ENCODE data around the gene NR3C1. TPM values are rescaled to one million over a fixed set of nuclear protein-coding genes. Genes with fewer than 3 reads are reported as not detected.

The NR3C1 gene
- total RNA-seq, 1 donor from 2014 or later: 57.8 TPM

DNA sequence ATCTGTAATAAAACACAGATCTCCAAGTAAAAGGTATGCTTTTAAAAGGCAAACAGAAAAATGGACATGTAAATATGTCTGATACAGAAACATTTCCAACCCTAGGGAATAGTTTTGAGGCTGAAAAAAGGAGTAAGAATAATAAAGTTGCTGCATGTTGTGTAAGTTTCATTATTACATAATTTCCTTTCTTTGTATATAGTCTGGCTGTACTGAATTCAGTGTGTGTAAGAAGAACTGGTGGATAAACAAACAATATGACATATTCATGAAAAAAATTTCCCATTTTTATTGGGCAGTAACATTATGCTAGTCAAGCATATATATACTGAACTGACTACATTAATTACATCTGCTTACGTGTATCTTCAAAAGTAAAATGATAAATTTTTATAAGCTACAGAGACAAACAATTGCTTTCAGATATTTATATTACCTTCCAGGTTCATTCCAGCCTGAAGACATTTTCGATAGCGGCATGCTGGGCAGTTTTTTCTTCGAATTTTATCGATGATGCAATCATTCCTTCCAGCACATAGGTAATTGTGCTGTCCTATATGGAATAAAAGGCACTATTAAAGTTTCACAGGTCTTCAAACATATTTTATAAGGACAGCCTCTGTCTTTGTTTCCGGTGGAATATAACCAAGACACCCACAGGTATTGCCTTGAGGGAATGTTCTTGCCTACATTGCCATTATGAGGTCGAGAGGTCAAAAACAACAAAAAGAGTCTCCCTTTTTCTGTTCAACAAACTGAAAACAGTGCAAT, 93.6 kb downstream of the NR3C1 start:
- DNase-seq (ENCODE audit: low spot score): no peak

DNA sequence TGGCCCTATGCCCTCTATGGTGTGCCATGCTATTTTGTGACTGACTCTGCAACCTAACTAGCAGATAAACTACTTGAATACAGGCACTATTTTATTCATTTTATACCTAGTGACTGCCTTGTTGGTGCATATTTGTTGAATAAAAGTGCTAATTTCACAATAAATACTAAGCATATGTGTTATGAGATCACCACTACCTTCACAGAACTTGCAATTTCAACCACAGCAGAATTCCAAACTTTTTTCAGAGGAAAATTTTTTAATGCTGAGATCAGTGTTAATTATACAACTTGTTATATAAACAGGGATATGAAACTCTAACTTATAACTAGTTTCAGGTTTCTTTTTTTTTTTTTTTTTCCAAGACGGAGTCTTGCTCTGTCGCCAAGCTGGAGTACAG, 94.8 kb downstream of the NR3C1 start:
- DNase-seq (ENCODE audit: low spot score): no peak

DNA sequence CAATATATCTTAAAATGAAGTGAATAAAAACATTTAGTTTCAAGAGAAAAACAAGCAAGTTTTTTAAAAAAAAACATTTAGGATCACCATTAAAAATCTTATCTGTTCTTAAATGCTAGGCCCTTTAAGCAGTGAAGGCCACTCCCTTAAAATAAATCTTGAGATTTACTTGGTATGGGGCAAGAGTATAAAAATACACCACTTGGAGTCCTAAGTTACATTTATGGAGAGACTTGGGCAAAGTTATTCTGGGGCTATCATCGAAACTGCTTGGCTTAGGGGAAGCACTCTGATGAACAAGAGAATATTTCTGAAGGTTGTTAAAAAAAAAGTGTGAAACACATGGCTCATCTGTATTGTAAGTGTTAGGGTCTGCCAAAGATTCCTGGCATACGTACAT, 97.4 kb downstream of the NR3C1 start:
- no peak for DNase-seq (ENCODE audit: low spot score)

DNA sequence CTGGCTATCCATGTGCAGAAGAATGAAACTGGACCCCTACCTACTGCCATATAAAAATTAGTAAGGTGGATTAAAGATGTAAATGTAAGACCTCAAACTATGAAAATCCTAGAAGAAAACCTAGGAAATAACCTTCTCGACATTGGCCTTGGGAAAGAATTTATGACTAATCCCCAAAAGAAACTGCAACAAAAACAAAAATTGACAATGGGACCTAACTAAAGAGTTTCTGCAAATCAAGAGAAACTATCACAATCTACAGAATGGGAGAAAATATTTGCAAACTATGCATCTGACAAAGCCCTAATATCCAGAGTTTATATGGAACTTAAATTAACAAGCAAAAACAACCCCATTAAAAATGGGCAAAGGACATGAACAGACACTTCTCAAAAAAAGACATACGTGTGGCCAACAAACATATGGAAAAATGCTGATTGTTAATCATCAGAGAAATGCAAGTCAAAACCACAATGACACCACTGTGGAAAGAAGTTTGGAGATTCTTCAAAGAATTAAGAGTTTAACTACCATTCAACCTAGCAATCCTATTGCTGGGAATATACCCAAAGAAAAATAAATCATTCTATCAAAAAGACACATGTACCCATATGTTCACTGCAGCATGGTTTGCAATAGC, 98.5 kb downstream of the NR3C1 start:
- no peak for DNase-seq (ENCODE audit: low spot score)

DNA sequence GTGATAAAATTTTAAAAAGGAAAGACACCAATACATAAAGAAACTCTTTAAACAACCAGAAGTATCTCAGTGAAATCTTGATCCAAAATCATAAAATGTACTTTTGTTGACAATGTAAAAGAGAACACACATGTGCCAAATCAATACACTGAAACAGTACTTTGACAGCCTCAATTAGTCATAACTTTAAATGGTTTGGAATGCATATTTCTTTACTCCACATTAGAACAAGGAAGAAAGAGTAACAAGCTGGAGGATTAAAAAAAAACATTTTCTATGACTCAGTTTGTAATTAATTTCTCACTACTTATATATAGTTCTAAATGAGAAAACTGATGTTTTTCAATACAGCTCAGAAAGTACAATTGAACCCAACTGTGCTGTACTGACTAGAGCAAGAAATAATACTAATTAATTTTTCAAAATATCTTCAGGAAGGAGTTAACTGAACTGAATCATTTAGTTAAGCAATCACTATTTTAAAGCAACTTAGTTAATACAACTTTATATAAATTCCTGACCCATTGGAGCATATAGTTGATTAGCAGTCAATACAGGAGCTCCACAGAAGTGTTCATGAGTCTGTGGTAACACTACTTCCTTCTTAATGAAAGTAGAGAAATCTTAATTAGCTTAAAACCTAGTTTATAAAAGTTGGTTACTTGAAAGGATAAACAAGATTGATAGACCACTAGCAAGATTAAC, 101.0 kb downstream of the NR3C1 start:
- no peak for DNase-seq (ENCODE audit: low spot score)

GRCh38 chr5:143297756-143298155, 105.7 kb downstream of the NR3C1 start:
- no peak for DNase-seq (ENCODE audit: low spot score)

DNA sequence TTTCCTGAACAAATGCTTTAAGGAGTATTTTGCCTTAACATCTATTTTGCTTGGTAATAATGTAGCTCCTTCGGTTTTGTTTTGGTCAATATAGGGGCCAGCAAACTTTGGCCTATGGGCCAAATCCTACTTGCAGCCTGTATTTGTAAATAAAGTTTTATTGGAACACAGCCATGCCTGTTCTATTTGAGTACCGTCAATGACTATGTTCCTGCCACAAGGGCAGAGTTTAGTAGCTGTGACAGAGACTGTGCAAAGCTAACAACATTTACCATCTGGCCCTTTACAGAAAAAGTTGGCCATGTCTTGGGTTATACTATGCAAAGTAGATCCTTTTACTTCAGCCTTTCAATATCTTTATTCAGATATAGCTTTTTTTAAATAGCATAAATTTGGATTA, 113.4 kb downstream of the NR3C1 start:
- no peak for DNase-seq (ENCODE audit: low spot score)

- DNase-seq (ENCODE audit: low spot score): no peak
Observed at GRCh38 chr5:143284521-143284920, 119.0 kb downstream of the NR3C1 start.

DNA sequence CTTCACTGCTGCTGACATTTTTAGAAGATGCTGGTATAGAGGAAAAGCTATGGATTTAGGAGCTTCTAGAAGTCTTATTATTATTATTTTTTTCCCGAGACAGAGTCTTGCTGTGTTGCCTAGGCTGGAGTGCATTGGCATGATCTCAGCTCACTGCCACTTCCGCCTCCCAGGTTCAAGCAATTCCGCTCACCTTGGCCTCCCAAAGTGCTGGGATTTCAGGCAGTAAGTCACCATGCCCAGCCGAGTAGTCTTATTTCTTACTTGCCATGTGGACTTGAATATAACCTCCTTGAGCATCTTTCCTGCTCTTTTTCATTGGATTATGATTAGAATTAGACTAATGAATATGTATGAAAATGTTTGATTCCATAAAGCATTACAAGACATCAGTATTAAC, 119.5 kb downstream of the NR3C1 start:
- no peak for DNase-seq (ENCODE audit: low spot score)

DNA sequence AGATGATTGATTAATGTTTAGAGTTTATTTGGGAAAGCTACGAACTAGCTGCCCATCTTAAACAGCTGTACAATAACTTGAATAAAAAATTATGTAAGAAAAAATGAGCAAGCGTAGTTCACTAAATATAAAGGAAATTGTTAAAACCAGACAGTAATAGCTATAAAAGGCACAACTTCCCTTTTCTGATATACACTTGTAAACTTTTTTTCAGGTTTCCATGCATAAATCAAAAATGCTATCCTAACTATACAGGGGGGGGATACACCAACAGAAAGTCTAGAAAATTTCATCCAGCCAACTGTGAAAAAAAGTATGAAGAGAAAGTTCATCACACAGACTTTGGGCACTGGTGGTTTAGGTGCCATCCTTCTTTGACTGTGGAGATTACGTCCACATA, 122.3 kb downstream of the NR3C1 start:
- no peak for DNase-seq (ENCODE audit: low spot score)

GRCh38 chr5:143279698-143280097, 123.8 kb downstream of the NR3C1 start:
- DNase-seq (ENCODE audit: low spot score): no peak

DNA sequence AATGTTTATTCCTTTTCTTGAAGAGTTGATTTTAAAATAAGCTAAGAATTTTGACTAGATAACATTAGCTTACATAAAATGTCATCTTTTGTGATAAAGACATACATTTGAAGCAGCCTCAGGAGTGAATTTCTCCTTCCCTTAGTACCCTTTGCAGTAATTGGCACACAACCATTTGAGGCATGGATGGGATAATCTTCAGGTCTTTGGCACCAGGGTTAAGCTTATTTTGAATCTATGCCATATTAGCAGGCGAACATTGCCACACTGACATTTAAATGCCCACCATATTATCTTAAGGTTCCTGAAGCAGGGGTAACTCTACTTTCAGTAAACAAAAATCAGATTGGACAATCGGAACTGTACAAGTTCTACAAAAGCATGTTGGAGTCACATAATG, 126.0 kb downstream of the NR3C1 start:
- no peak for DNase-seq (ENCODE audit: low spot score)

DNA sequence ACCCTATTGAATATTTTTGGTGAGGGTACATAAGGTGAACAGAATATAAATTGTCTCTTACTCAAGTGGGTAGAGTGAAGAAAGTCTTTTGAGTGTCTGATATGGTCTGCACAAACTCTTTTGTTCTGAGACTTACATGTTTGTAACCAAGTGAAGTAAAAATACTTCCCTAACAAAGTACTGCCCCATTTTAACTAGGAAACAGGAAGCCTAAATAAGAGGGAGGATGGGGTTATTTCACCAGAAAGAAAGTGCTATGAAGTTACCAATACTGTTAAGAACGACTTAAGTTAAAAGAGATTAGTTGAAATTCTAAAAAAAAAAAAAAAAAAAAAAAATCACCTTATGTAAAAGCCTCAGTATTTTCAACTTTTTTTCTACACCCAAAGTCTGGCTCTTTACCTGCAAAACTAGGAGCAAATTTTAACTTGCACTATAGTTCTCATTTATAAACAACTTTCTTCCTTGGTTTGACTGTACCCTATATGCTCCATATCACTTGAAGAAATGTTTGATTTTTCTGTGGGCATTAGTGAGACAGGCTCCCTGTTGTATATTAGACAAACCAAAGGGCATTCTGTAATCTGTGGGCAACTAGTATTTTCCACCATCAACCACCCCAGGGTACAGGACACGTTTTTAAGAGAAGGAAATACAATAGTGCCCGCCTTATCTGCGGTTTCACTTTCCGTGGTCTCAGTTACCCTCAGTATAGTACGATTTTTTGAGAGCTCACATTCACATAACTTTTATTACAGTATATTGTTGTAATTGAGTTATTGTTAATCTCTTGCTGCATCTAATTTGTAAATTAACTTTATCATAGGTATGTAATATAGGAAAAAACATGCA, 127.7 kb downstream of the NR3C1 start:
- no peak for DNase-seq (ENCODE audit: low spot score)

DNA sequence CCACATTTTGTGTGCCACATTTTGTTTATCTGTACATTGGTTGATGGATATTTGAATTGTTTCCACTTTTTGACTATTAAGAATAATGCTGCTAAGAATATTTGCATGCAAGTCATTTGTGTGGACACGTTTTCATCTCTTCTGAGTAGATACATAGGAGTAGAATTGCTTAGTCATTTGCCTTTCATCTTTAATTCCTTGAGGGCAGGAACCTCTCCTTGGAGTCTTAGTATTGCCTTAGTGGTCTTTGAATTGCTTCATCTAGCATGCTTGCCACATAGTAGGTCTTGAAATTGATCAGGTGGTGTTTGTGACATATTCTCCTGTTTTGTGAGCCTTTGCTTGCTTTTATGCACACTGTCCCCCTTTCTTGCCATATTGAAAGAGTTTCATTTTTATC, 128.5 kb downstream of the NR3C1 start:
- DNase-seq (ENCODE audit: low spot score): no peak

DNA sequence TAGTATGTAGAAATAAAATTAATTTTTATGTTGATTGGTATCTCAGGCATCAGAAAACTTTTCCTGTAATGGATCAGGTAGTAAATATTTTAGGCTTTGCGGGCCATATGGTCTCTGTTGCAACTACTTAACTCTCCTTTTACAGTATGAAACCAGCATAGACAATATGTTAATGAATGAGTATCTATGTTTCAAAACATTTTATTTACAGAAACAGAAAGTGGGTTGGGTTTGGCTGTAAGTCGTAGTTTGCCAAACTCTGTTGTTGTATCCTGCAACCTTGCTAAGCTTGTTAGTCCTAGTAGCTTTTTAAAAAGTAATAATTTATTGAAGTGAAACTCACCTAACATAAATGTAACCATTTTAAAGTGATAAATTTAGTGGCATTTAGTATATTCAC, 132.1 kb downstream of the NR3C1 start:
- DNase-seq (ENCODE audit: low spot score): no peak

DNA sequence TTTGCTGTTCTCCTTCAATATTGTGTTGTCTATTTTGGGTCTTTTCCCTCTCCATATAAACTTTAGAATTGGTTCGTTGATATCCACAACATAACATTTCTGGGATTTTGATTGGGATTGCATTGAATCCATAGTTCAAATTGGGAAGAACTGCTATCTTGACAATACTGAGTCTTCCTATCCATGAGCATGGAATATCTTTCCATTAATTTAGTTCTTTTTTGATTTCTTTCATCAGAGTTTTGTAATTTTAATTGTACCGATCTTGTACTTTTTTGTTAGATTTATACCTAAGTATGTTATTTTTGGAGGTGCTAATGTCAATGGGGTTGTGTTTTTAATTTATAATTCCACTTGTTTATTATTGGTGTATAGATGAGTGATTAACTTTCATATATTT, 135.1 kb downstream of the NR3C1 start:
- DNase-seq (ENCODE audit: low spot score): no peak

- DNase-seq (ENCODE audit: low spot score): no peak
Observed at GRCh38 chr5:143267186-143267585, 136.3 kb downstream of the NR3C1 start.

GRCh38 chr5:143265995-143266394, 137.5 kb downstream of the NR3C1 start:
- DNase-seq (ENCODE audit: low spot score): no peak

DNA sequence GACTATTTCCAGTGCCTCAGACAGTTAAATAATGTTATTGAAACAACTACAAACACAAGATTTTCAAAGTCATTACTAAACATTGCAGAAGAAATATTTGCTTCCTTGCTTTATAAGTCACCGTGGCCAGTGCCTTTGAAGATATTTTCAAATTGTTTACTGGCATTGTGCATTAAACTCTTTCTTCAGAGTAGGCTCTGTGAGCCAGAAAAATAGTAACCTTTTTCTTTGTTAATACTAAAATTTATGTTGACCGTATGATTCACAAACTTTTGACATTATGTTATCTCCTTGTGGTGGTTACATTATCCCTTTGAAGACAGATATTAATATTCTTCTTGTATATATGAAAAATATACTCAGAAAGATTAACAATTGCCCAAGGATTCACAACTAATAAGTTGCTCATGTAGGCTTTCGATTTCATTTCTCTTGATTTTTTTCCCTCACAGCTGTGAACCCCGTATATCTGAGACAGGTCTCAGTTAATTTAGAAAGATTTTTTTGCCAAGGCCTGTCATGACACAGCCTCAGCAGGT, 140.1 kb downstream of the NR3C1 start:
- no peak for DNase-seq (ENCODE audit: low spot score)

DNA sequence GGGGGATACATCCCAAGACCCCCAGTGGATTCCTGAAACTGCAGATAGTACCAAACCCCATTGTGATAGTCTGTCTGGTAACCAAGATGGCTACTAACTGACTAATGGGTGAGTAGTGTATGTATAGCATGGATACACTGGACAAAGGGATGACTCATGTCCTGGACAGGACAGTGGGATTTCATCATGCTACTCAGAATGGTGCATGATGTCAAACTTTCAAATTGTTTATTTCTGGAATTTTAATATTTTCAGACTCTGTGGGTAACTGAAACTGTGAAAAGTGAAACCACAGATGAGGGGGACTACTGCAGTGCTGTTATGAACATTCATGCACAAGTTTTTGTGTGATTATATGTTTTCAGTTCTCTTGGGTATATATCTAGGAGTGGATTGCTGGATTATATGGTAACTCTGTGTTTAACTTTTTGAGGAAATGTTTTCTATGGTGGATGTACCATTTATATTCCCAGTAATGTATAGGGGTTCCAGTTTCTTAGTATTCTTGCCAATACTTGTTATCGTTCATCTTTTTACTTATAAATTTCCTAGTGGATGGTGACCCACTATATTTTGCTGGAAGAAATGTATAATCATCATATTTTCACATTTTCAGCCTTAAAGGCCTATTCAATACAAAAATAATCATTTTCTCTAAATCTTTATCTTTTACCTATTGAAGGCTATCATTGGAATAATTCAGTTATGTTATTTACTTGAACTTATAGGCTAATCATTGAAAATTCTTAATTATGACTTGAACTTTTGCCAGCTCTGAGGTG, 140.9 kb downstream of the NR3C1 start:
- no peak for DNase-seq (ENCODE audit: low spot score)

Measured in mucosa of gallbladder (tissue), 1 donor.